GM13976 (cell line): ENCODE data around the gene DIS3L2.

Experiments used
- DNase-seq: peaks from one replicate; pipeline ENCODE4 v3.0.0; 2012; ENCODE audit warnings: low spot score
- CTCF ChIP-seq: IDR thresholded peaks from 2 replicates; pipeline ENCODE4 v1.5.1; 2012; ENCODE audit warnings: borderline replicate concordance, mild to moderate bottlenecking; ENCODE audit not compliant: insufficient read depth; ENCODE audit errors: extremely low read depth, missing control alignments, control extremely low read depth
- in situ Hi-C: fragments of 300-500 bp; cut with MboI; formaldehyde crosslinking; loops from one replicate; pipeline ENCODE4 v1.12.0; 2022; ENCODE audit warnings: low sequenced_read_pairs, mixed read lengths, inconsistent platforms; ENCODE audit not compliant: unreplicated experiment

DIS3L2 gene

GRCh38 chr2:232304236-232304635, 342.7 kb downstream of the DIS3L2 start:
- TF ChIP-seq CTCF: no peak
- in situ Hi-C loops: no loop called here
- no peak for DNase-seq

- TF ChIP-seq CTCF: no peak
- in situ Hi-C loops: no loop called here
- DNase-seq: no peak
These were observed 345.3 kb downstream of the DIS3L2 start for GRCh38 chr2:232306741-232307305.

- no peak for TF ChIP-seq CTCF
- DNase-seq: no peak
- in situ Hi-C loops: no loop called here
These were observed 346.3 kb downstream of the DIS3L2 start for GRCh38 chr2:232307854-232308253.

GRCh38 chr2:232308986-232309385, 347.5 kb downstream of the DIS3L2 start:
- in situ Hi-C loops: no loop called here
- no peak for TF ChIP-seq CTCF
- DNase-seq: no peak

GRCh38 chr2:232309592-232309991, 348.1 kb downstream of the DIS3L2 start:
- in situ Hi-C loops: no loop called here
- no peak for DNase-seq
- no peak for TF ChIP-seq CTCF

- DNase-seq: no peak
- TF ChIP-seq CTCF: no peak
- in situ Hi-C loops: loop anchor here (10.0 kb wide), 1 partner anchor 385 kb away; the partner anchor contains the start of gene NPPC
These were observed 348.6 kb downstream of the DIS3L2 start for GRCh38 chr2:232310121-232310520.
